ENCODE data around the gene DRAP1. TPM values are rescaled to one million over a fixed set of nuclear protein-coding genes. Genes with fewer than 3 reads are reported as not detected.
A peak's percentile ranks its signal among the peaks of the same experiment; 100 is the strongest.

The DRAP1 gene
- total RNA-seq, 1 experiment from 2014 or later: 114 TPM

- H3K36me3 Mint-ChIP-seq: peaks cover 2% of the 10 kb centered on the region
- H3K27ac Mint-ChIP-seq: no peak overlapping the region
- no peak overlapping the region for H3K4me3 Mint-ChIP-seq
- POLR2A ChIA-PET: no interaction called here
- H3K9me3 Mint-ChIP-seq: no peaks in the 10 kb centered on the region
- H3K27me3 Mint-ChIP-seq (ENCODE audit: low read depth): peaks cover 48% of the 10 kb centered on the region
- DNase-seq (ENCODE audit: low spot score): no peak
- CTCF ChIA-PET: interaction anchor here (2.8 to 4.8 kb wide), 2 partner anchors 7 to 13 kb away, joined by 31 to 47 read pairs; partner anchors contain the start of genes CCDC85B and FIBP
- H3K4me1 Mint-ChIP-seq: peaks cover 23% of the 10 kb centered on the region
- no peak for ATAC-seq
- TF ChIP-seq NR1H2 (CRISPR knock-in tag; IDR thresholded peaks at IDR 0.05) (no peak), JAZF1 (CRISPR knock-in tag; IDR thresholded peaks at IDR 0.05) (no peak), USF1 (CRISPR knock-in tag; IDR thresholded peaks at IDR 0.05) (no peak), ZNF671 (CRISPR knock-in tag; IDR thresholded peaks at IDR 0.05) (no peak), IRF2 (CRISPR knock-in tag; IDR thresholded peaks at IDR 0.05; ENCODE audit: borderline replicate concordance, low read depth) (no peak), AFF4 (CRISPR knock-in tag; IDR thresholded peaks at IDR 0.05; ENCODE audit: borderline replicate concordance) (no peak), ZNF121 (CRISPR knock-in tag; IDR thresholded peaks at IDR 0.05) (no peak), TP53 (CRISPR knock-in tag; IDR thresholded peaks at IDR 0.05) (no peak), ZNF532 (CRISPR knock-in tag; IDR thresholded peaks at IDR 0.05; ENCODE audit: borderline replicate concordance) (no peak)
- TF ChIP-seq, protein P1, sequence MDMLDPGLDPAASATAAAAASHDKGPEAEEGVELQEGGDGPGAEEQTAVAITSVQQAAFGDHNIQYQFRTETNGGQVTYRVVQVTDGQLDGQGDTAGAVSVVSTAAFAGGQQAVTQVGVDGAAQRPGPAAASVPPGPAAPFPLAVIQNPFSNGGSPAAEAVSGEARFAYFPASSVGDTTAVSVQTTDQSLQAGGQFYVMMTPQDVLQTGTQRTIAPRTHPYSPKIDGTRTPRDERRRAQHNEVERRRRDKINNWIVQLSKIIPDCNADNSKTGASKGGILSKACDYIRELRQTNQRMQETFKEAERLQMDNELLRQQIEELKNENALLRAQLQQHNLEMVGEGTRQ (CRISPR knock-in tag; IDR thresholded peaks at IDR 0.05): no peak
Observed at GRCh38 chr11:65897020-65897471, 22.2 kb upstream of the DRAP1 start.

DNA sequence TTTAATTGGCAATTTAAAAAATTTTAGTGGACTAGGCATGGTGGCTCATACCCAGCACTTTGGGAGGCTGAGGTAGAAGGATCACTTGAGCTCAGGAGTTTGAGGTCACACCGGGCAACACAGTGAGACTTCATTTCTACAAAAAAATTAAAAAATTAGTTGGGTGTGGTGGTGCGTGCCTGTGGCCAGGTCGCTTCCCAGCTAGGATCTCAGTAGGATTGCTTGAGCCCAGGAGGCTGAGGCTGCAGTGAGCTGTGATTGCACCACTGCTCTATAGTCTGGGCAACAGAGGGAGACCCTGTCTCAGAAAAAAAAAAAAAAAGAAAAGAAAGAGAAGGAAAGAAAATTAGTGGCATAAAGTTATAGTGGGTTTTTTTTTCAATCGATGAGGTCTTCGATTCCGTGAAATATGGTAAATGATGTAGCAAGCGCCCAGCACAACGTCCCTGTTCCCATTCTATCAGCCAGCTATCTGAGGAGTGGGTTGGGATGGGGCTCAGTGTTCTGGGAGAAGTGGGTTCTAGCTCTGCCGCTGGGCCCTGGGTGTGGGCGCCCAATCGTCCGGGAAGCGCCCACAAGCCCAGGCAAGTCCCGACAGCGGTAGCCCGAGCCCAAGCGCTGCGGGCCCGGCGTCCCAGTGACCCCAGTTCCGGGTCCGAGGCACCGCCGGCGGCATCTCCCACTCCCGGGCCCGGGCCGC is 20.4 kb upstream of the DRAP1 start:
- H3K4me1 Mint-ChIP-seq: peaks cover 8% of the 10 kb centered on the region
- no peak for ATAC-seq
- H3K27me3 Mint-ChIP-seq (ENCODE audit: low read depth): peaks cover 65% of the 10 kb centered on the region
- ChIA-PET POLR2A (interaction anchor here (0.7 to 1.3 kb wide), 3 partner anchors 8 to 48 kb away, joined by 3 to 7 read pairs (median 3); partner anchors contain the start of gene CCDC85B), CTCF (interaction anchor here (0.6 to 2.8 kb wide), 9 partner anchors 9 to 762 kb away, joined by 3 to 47 read pairs (median 4); partner anchors contain the start of genes CCDC85B, FIBP and MUS81)
- DNase-seq (ENCODE audit: low spot score): no peak
- H3K4me3 Mint-ChIP-seq: peak overlapping the region; percentile 71
- no peaks in the 10 kb centered on the region; the same call in 1 of the 2 replicates for H3K36me3 Mint-ChIP-seq
- no peaks in the 10 kb centered on the region for H3K9me3 Mint-ChIP-seq
- no peak overlapping the region for H3K27ac Mint-ChIP-seq
- TF ChIP-seq E2F1 (CRISPR knock-in tag; IDR thresholded peaks at IDR 0.05) (no peak), TEAD4 (CRISPR knock-in tag; IDR thresholded peaks at IDR 0.05) (no peak), HMGXB4 (CRISPR knock-in tag; IDR thresholded peaks at IDR 0.05) (no peak), GTF2I (CRISPR knock-in tag; conservative IDR thresholded peaks at IDR 0.05) (no peak), NFYB (CRISPR knock-in tag; conservative IDR thresholded peaks at IDR 0.05; ENCODE audit: low read depth) (no peak), NFE2L1 (CRISPR knock-in tag; IDR thresholded peaks at IDR 0.05) (no peak), ESRRA (CRISPR knock-in tag; IDR thresholded peaks at IDR 0.05; ENCODE audit: borderline replicate concordance) (no peak), CREM (CRISPR knock-in tag; IDR thresholded peaks at IDR 0.05) (no peak), ZNF396 (CRISPR knock-in tag; IDR thresholded peaks at IDR 0.05; ENCODE audit: borderline replicate concordance) (no peak)
- TF ChIP-seq, protein P2, sequence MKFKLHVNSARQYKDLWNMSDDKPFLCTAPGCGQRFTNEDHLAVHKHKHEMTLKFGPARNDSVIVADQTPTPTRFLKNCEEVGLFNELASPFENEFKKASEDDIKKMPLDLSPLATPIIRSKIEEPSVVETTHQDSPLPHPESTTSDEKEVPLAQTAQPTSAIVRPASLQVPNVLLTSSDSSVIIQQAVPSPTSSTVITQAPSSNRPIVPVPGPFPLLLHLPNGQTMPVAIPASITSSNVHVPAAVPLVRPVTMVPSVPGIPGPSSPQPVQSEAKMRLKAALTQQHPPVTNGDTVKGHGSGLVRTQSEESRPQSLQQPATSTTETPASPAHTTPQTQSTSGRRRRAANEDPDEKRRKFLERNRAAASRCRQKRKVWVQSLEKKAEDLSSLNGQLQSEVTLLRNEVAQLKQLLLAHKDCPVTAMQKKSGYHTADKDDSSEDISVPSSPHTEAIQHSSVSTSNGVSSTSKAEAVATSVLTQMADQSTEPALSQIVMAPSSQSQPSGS (CRISPR knock-in tag; IDR thresholded peaks at IDR 0.05; ENCODE audit: borderline replicate concordance, low read depth): no peak
